ENCODE measurements around the gene MIS18BP1. TPM values are rescaled to one million over a fixed set of nuclear protein-coding genes. Genes with fewer than 3 reads are reported as not detected.
A peak's percentile ranks its signal among the peaks of the same experiment; 100 is the strongest.

Gene MIS18BP1
- total RNA-seq, 1 donor from 2014 or later = 9.8 TPM

DNA sequence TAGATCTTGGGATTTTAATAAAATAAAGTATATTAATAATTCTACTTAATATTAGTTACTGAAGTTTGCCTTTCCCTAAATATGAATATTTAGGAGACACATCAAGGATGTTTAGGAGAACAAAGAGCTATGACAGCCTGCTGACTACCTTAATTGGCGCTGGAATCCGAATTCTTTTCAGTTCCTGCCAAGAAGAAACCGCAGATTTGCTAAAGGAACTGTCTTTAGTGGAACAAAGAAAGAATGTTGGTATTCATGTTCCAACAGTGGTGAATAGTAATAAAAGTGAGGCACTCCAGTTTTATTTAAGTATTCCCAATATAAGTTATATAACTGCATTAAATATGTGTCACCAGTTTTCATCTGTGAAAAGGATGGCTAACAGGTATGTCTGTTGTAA lies 54.5 kb downstream of the MIS18BP1 start:
- no peak for FAIRE-seq

DNA sequence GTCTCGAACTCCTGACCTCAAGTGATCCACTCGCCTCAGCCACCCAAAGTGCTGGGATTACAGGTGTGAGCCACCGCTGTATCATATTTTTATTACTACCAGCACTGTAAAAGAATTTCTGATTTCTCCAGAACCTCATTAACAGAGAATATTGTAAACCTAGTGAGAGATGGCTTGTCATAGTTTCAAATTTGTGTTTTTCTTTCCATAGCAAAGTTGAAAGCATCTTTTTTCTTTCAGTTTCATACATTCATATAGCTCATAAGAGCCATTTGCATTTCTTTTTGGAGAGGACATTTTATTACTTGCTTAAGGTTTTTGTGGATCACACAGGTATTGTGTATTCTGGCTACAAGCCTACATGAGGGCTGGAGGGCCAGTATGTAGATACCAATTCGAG lies 58.0 kb downstream of the MIS18BP1 start:
- DNase-seq (ENCODE audit: low read depth) (no peak), FAIRE-seq (no peak)
- no peak overlapping the region for H2AFZ ChIP-seq (ENCODE audit: low read depth, low read length)
- peaks cover 17% of the 10 kb centered on the region for H3K4me1 ChIP-seq (ENCODE audit: insufficient read depth, low read length)
- peaks cover 4% of the 10 kb centered on the region for H3K36me3 ChIP-seq (ENCODE audit: insufficient read depth, low read length)
- no peaks in the 10 kb centered on the region for H3K27me3 ChIP-seq (ENCODE audit: insufficient read depth, low read length)
- no peak overlapping the region for H3K27ac ChIP-seq (ENCODE audit: low read depth, low read length)
- Mint-ChIP-seq H3K27ac (ENCODE audit: unreplicated experiment) (no peak overlapping the region), H3K4me1 (ENCODE audit: low read depth, unreplicated experiment) (peaks cover 8% of the 10 kb centered on the region), H3K4me3 (ENCODE audit: unreplicated experiment) (no peak overlapping the region), H3K9me3 (ENCODE audit: unreplicated experiment) (no peaks in the 10 kb centered on the region), H3K27me3 (ENCODE audit: low read depth, unreplicated experiment) (no peaks in the 10 kb centered on the region), H3K36me3 (ENCODE audit: low read depth, unreplicated experiment) (no peaks in the 10 kb centered on the region)
- no peaks in the 10 kb centered on the region for H4K20me1 ChIP-seq (ENCODE audit: insufficient read depth, low read length)
- H3K79me2 ChIP-seq (ENCODE audit: insufficient read depth, low read length) = no peaks in the 10 kb centered on the region
- H3K9ac ChIP-seq (ENCODE audit: low read length) = no peak overlapping the region
- TF ChIP-seq, protein P1, sequence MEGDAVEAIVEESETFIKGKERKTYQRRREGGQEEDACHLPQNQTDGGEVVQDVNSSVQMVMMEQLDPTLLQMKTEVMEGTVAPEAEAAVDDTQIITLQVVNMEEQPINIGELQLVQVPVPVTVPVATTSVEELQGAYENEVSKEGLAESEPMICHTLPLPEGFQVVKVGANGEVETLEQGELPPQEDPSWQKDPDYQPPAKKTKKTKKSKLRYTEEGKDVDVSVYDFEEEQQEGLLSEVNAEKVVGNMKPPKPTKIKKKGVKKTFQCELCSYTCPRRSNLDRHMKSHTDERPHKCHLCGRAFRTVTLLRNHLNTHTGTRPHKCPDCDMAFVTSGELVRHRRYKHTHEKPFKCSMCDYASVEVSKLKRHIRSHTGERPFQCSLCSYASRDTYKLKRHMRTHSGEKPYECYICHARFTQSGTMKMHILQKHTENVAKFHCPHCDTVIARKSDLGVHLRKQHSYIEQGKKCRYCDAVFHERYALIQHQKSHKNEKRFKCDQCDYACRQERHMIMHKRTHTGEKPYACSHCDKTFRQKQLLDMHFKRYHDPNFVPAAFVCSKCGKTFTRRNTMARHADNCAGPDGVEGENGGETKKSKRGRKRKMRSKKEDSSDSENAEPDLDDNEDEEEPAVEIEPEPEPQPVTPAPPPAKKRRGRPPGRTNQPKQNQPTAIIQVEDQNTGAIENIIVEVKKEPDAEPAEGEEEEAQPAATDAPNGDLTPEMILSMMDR (IDR thresholded peaks at IDR 0.05; ENCODE audit: insufficient read depth, low read depth, low read length) = no peak
- no peak for TF ChIP-seq EZH2 (IDR thresholded peaks at IDR 0.05; ENCODE audit: insufficient read depth, low read length)
- H3K9me3 ChIP-seq (ENCODE audit: insufficient read depth, low read depth, low read length) = no peaks in the 10 kb centered on the region
- no peak overlapping the region for H3K4me2 ChIP-seq (ENCODE audit: low read length)
- no peak overlapping the region for H3K4me3 ChIP-seq (ENCODE audit: insufficient read depth, low read depth, low read length)

More for the DNA sequence above, 54.5 kb downstream of the MIS18BP1 start:
- Mint-ChIP-seq H3K9me3 (ENCODE audit: unreplicated experiment) (no peaks in the 10 kb centered on the region), H3K27me3 (ENCODE audit: low read depth, unreplicated experiment) (no peaks in the 10 kb centered on the region), H3K36me3 (ENCODE audit: low read depth, unreplicated experiment) (no peaks in the 10 kb centered on the region), H3K27ac (ENCODE audit: unreplicated experiment) (no peak overlapping the region), H3K4me3 (ENCODE audit: unreplicated experiment) (no peak overlapping the region), H3K4me1 (ENCODE audit: low read depth, unreplicated experiment) (peaks cover 8% of the 10 kb centered on the region)
- no peaks in the 10 kb centered on the region for H4K20me1 ChIP-seq (ENCODE audit: insufficient read depth, low read length)
- peak overlapping the region; percentile 73 for H3K27ac ChIP-seq (ENCODE audit: low read depth, low read length)
- TF ChIP-seq EZH2 (IDR thresholded peaks at IDR 0.05; ENCODE audit: insufficient read depth, low read length) = no peak
- TF ChIP-seq, protein P1 (IDR thresholded peaks at IDR 0.05; ENCODE audit: insufficient read depth, low read depth, low read length) = no peak
- H3K4me1 ChIP-seq (ENCODE audit: insufficient read depth, low read length) = peaks cover 17% of the 10 kb centered on the region
- H3K9me3 ChIP-seq (ENCODE audit: insufficient read depth, low read depth, low read length) = no peaks in the 10 kb centered on the region
- peak overlapping the region; percentile 54 for H3K9ac ChIP-seq (ENCODE audit: low read length)
- H3K27me3 ChIP-seq (ENCODE audit: insufficient read depth, low read length) = no peaks in the 10 kb centered on the region
- no peaks in the 10 kb centered on the region for H3K79me2 ChIP-seq (ENCODE audit: insufficient read depth, low read length)
- peaks cover 7% of the 10 kb centered on the region for H3K36me3 ChIP-seq (ENCODE audit: insufficient read depth, low read length)
- H3K4me2 ChIP-seq (ENCODE audit: low read length) = peak overlapping the region; percentile 67
- DNase-seq (ENCODE audit: low read depth) = peak; percentile 95
- no peak overlapping the region for H2AFZ ChIP-seq (ENCODE audit: low read depth, low read length)
- no peak overlapping the region for H3K4me3 ChIP-seq (ENCODE audit: insufficient read depth, low read depth, low read length)

DNA sequence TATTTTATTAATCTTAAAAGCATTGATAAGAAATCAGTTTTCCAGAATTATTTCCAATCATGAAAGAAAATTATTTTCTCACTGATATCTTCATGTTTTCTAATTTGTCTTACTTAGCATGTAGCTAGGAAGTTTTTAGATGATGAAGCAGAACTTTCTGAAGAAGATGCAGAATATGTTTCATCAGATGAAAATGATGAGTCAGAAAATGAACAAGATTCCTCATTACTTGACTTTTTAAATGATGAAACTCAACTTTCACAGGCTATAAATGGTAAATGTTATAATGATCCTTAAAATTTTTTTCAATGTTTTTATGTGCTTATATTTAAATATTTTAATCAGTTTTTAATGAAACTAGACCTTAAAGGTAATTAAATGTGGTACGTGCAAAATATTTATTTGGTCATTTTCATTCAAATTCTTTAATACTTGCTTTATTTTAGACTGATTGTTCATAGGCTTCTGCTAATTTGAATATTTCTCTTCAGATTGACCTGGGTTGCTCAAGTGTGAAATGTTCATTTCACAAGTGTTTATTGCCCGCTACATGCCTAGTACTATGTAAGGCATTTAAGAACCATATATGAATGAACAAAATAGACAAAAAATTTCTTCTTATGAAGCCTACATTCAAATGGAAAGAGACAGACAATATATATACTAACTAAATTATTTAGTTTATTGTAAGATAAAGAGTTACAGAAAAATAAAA lies 67.7 kb downstream of the MIS18BP1 start:
- Histone ChIP-seq H2AFZ (ENCODE audit: low read depth, low read length) (no peak overlapping the region), H3K4me2 (ENCODE audit: low read length) (no peak overlapping the region), H3K4me1 (ENCODE audit: insufficient read depth, low read length) (no peaks in the 10 kb centered on the region), H3K27me3 (ENCODE audit: insufficient read depth, low read length) (no peaks in the 10 kb centered on the region), H3K36me3 (ENCODE audit: insufficient read depth, low read length) (peaks cover 4% of the 10 kb centered on the region), H3K27ac (ENCODE audit: low read depth, low read length) (no peak overlapping the region), H3K9ac (ENCODE audit: low read length) (no peak overlapping the region), H3K79me2 (ENCODE audit: insufficient read depth, low read length) (no peaks in the 10 kb centered on the region), H3K9me3 (ENCODE audit: insufficient read depth, low read depth, low read length) (no peaks in the 10 kb centered on the region), H3K4me3 (ENCODE audit: insufficient read depth, low read depth, low read length) (no peak overlapping the region), H4K20me1 (ENCODE audit: insufficient read depth, low read length) (no peaks in the 10 kb centered on the region)
- no peaks in the 10 kb centered on the region for H3K36me3 Mint-ChIP-seq (ENCODE audit: low read depth, unreplicated experiment)
- H3K27me3 Mint-ChIP-seq (ENCODE audit: low read depth, unreplicated experiment) = no peaks in the 10 kb centered on the region
- no peaks in the 10 kb centered on the region for H3K9me3 Mint-ChIP-seq (ENCODE audit: unreplicated experiment)
- FAIRE-seq = no peak
- no peaks in the 10 kb centered on the region for H3K4me1 Mint-ChIP-seq (ENCODE audit: low read depth, unreplicated experiment)
- H3K27ac Mint-ChIP-seq (ENCODE audit: unreplicated experiment) = no peak overlapping the region
- no peak for TF ChIP-seq EZH2 (IDR thresholded peaks at IDR 0.05; ENCODE audit: insufficient read depth, low read length)
- TF ChIP-seq, protein P1 (IDR thresholded peaks at IDR 0.05; ENCODE audit: insufficient read depth, low read depth, low read length) = no peak
- no peak overlapping the region for H3K4me3 Mint-ChIP-seq (ENCODE audit: unreplicated experiment)
- no peak for DNase-seq (ENCODE audit: low read depth)
